Measurements from ENCODE around the gene EEF2.

Gene EEF2

DNA sequence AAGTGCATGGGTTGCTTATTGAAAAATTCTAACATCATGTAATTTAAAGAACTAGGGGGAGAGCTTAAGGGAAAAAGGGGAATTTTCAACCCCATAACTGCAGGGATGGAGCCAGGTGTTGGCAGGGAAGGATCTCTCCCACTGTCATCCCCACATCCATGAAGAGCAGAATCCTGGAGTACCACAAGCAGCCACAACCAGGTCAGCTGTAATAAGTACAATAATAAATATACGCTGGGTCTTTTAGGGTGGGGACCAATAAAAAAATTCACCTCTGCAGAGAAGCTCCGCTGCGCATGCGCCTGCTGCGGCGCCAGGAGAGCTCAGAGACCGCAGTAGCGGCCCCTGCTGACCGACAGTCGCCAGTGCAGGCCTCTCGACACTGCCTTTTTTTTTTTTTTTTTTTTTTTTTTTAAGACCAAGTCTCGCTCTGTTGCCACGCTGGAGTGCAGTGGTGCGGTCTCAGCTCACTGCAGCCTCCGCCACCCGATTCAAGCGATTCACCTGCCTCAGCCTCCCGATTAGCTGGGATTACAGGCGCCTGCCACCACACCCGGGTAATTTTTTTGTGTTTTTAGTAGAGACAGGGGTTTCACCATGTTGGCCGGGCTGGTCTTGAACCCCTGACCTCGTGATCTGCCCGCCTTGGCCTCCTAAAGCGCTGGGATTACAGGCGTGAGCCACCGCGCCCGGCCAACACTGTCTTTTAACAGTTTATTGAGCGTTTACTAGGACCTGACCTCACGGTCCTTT, 2.5 kb upstream of the EEF2 start:
- Histone ChIP-seq H3K27me3 (replicated peaks; ENCODE audit: control insufficient read depth, insufficient read depth, low read length) (no peaks in the 10 kb centered on the region), H3K4me3 (replicated peaks; ENCODE audit: low read depth, low read length) (peak overlapping the region; percentile 60), H3K36me3 (ENCODE audit: control insufficient read depth, insufficient read depth, low read length) (peaks cover 15% of the 10 kb centered on the region)
- TF ChIP-seq, protein P1, sequence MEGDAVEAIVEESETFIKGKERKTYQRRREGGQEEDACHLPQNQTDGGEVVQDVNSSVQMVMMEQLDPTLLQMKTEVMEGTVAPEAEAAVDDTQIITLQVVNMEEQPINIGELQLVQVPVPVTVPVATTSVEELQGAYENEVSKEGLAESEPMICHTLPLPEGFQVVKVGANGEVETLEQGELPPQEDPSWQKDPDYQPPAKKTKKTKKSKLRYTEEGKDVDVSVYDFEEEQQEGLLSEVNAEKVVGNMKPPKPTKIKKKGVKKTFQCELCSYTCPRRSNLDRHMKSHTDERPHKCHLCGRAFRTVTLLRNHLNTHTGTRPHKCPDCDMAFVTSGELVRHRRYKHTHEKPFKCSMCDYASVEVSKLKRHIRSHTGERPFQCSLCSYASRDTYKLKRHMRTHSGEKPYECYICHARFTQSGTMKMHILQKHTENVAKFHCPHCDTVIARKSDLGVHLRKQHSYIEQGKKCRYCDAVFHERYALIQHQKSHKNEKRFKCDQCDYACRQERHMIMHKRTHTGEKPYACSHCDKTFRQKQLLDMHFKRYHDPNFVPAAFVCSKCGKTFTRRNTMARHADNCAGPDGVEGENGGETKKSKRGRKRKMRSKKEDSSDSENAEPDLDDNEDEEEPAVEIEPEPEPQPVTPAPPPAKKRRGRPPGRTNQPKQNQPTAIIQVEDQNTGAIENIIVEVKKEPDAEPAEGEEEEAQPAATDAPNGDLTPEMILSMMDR (IDR thresholded peaks at IDR 0.05; ENCODE audit: insufficient read depth, low read length, poor library complexity, severe bottlenecking), result peak; percentile 94
- peak; percentile 88 for DNase-seq (ENCODE audit: extremely low read depth, insufficient read length)

DNA sequence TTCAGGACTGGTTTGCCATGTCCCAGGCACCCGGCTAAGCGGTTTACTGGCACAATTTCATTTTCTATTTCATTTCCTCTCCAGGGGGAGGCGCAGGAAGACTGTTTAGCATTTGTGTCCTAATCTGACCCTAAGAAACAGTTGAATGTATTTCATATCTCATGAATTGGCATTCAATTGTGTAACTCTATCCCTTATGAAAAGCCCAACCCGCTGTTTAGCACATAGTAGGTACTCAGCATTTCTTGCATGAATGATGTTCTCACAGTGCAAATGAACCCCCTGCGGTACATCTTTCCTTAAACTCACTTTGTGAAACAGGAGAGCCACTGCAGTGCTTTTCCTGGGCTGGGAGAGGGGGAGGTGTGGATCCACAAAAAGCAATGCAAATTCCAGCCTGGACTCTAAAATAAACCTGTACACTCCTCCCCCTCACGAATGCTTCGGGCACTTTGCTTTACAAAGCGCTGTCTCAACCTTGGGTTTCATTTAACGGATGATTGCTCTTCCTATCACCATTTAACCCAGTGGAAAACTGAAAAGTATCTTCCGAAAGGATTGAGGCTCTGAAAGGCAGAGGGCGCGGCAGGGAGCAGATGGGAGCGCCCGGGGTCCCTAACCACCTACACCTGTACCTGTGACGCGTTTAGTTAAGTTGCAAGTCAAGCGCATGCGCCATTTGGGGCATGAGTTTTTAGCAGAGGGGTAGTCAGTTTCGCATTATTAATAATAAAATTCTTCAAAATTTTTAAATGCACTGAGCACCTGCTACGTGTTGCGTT, 1.2 kb upstream of the EEF2 start:
- Histone ChIP-seq H3K4me3 (replicated peaks; ENCODE audit: low read depth, low read length) (peak overlapping the region; percentile 60), H3K36me3 (ENCODE audit: control insufficient read depth, insufficient read depth, low read length) (peaks cover 28% of the 10 kb centered on the region), H3K27me3 (replicated peaks; ENCODE audit: control insufficient read depth, insufficient read depth, low read length) (no peaks in the 10 kb centered on the region)
- TF ChIP-seq, protein P1 (IDR thresholded peaks at IDR 0.05; ENCODE audit: insufficient read depth, low read length, poor library complexity, severe bottlenecking), result peak; percentile 66
- DNase-seq (ENCODE audit: extremely low read depth, insufficient read length), result peak; percentile 57

DNA sequence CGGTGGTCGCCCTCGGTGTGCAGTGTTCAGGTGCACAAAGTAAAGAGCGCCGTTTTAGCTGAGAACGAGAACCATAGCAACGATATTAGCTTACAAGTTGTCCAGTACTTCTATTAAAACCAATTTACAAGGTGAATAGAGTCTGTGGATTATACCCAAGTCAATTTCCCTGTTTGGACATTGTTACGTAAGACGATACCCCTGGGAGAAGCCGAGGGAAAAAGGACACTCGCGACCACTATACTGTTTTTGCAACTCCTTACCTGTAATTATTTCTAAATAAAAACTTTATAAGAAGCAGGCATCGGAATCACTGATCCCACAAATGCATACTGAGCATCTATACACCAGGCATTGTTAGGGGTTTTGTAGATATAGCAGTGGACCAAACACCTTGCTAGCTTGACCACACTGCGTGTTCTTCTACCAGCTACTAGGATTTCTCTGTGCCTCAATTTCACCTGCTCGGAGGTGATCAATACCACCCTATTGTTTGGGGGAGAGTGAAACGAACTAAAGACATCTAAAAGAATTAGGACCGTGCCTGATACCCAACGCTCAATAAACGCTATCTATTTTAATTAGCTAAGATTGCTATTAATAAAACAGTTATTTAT, 488 bp upstream of the EEF2 start:
- Histone ChIP-seq H3K36me3 (ENCODE audit: control insufficient read depth, insufficient read depth, low read length) (peaks cover 35% of the 10 kb centered on the region), H3K4me3 (replicated peaks; ENCODE audit: low read depth, low read length) (peak overlapping the region; percentile 60), H3K27me3 (replicated peaks; ENCODE audit: control insufficient read depth, insufficient read depth, low read length) (no peaks in the 10 kb centered on the region)
- TF ChIP-seq, protein P1 (IDR thresholded peaks at IDR 0.05; ENCODE audit: insufficient read depth, low read length, poor library complexity, severe bottlenecking), result no peak
- no peak for DNase-seq (ENCODE audit: extremely low read depth, insufficient read length)

DNA sequence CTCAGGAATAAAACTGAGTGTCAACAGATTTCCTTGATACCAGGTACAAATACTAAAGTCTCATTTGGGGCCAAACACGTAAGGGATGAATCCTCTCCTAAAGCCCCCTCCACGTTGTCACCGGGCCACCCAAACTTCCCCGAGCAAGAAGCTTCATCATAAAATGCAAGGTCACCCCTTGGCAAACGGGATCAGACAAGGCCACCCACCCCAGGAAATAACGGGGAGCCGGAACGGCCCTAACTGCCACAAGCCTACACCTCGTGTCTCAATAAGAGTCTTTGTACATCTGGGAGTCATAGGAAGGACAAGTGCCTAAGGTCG, 717 bp downstream of the EEF2 start:
- TF ChIP-seq, protein P1 (IDR thresholded peaks at IDR 0.05; ENCODE audit: insufficient read depth, low read length, poor library complexity, severe bottlenecking), result no peak
- no peak for DNase-seq (ENCODE audit: extremely low read depth, insufficient read length)
- Histone ChIP-seq H3K4me3 (replicated peaks; ENCODE audit: low read depth, low read length) (peak overlapping the region; percentile 95), H3K27me3 (replicated peaks; ENCODE audit: control insufficient read depth, insufficient read depth, low read length) (no peaks in the 10 kb centered on the region), H3K36me3 (ENCODE audit: control insufficient read depth, insufficient read depth, low read length) (peaks cover 47% of the 10 kb centered on the region)

DNA sequence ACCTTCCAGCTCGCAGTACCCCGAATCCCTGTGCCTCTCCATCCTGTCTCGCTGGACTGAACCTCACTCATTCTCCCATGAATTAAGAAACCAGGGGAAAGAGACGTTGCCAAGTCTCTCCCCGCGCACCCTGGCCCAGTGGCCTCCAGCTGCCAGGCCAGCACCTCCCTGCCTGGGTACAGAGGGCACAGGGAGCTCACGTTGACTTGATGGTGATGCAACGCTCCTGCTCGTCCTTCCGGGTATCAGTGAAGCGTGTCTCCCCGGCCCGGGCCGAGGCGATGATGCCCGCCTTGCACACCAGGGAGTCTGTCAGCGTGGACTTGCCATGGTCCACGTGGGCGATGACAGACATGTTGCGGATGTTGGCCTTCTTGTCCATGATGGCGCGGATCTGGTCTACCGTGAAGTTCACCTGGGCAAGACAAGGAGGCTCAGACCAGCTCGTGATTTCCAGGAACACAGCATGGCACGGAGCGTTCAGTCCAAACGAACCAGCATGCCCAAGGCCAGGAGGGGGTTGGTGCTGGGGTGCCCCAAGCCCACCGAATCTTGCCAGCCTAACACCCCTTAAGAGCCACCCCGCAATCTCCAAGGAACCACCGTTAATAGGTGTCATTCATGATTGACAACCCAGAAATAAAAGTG, 1.2 kb downstream of the EEF2 start:
- Histone ChIP-seq H3K4me3 (replicated peaks; ENCODE audit: low read depth, low read length) (peak overlapping the region; percentile 95), H3K27me3 (replicated peaks; ENCODE audit: control insufficient read depth, insufficient read depth, low read length) (no peaks in the 10 kb centered on the region), H3K36me3 (ENCODE audit: control insufficient read depth, insufficient read depth, low read length) (peaks cover 52% of the 10 kb centered on the region)
- TF ChIP-seq, protein P1 (IDR thresholded peaks at IDR 0.05; ENCODE audit: insufficient read depth, low read length, poor library complexity, severe bottlenecking), result no peak
- DNase-seq (ENCODE audit: extremely low read depth, insufficient read length), result peak; percentile 75

All from GM06990 (cell line).